ENCODE results near the gene EMC10.
A peak's percentile ranks its signal among the peaks of the same experiment; 100 is the strongest.

The EMC10 gene

DNA sequence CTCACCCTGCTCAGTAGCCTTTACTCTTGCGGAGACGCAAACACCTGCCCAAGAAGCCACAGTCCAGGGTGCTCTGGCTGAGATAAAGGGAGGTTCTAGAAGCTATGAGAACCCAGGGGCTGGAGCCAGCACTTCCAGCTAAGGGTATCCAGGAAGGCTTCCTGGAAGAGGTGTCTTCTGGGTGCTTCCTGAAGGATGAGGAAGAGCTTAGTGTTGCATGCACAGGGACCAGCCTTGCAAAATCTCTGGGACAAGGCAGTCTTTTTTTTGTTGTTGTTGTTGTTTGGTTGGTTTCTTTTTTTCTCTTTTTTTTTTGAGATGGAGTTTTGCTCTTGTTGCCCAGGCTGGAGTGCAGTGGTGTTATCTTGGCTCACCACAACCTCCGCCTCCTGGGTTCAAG, 23.1 kb upstream of the EMC10 start:
- TF ChIP-seq, protein P1, sequence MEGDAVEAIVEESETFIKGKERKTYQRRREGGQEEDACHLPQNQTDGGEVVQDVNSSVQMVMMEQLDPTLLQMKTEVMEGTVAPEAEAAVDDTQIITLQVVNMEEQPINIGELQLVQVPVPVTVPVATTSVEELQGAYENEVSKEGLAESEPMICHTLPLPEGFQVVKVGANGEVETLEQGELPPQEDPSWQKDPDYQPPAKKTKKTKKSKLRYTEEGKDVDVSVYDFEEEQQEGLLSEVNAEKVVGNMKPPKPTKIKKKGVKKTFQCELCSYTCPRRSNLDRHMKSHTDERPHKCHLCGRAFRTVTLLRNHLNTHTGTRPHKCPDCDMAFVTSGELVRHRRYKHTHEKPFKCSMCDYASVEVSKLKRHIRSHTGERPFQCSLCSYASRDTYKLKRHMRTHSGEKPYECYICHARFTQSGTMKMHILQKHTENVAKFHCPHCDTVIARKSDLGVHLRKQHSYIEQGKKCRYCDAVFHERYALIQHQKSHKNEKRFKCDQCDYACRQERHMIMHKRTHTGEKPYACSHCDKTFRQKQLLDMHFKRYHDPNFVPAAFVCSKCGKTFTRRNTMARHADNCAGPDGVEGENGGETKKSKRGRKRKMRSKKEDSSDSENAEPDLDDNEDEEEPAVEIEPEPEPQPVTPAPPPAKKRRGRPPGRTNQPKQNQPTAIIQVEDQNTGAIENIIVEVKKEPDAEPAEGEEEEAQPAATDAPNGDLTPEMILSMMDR (IDR thresholded peaks at IDR 0.05; ENCODE audit: low read depth, low read length, missing control alignments), result no peak
- DNase-seq (ENCODE audit: low read depth), result no peak
- no peak overlapping the region for H3K4me3 ChIP-seq (ENCODE audit: low read depth, low read length)

DNA sequence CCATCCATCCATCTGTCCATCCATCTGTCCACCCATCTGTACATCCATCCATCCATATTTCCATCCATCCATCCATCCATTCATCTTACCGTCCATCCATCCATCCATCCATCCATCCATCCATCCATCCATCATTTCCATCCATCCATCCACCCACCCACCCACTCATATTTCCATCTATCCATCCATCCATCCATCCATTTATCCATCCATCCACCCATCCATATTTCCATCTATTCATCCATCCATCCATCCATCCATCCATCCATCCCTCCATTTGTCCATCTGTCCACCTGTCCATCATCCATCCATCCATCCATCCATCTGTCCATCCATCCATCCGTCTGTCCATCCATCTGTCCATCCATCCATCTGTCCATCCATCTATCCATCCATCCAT, 20.3 kb upstream of the EMC10 start:
- no peak for DNase-seq (ENCODE audit: low read depth)
- TF ChIP-seq, protein P1 (IDR thresholded peaks at IDR 0.05; ENCODE audit: low read depth, low read length, missing control alignments), result no peak
- H3K4me3 ChIP-seq (ENCODE audit: low read depth, low read length), result no peak overlapping the region

DNA sequence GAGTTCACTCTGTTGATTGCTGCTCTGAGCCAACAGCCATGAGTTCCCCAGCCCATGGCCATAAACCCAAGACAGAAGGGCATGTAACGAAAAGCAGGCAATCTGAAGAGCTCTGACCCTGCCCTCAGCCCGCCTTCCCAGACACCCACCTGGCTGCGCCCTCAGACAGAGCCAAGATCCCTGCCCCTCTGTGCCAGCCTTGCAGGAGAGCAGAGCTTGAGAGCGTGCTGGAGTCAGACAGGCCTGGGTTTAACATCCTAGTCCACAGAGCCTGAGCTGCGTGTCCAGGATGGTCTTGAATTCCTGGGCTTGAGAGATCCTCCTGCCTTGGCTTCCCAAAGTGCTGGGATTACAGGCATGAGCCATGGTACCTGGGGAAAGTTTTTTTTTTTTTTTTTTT, 19.0 kb upstream of the EMC10 start:
- no peak for DNase-seq (ENCODE audit: low read depth)
- no peak overlapping the region for H3K4me3 ChIP-seq (ENCODE audit: low read depth, low read length)

DNA sequence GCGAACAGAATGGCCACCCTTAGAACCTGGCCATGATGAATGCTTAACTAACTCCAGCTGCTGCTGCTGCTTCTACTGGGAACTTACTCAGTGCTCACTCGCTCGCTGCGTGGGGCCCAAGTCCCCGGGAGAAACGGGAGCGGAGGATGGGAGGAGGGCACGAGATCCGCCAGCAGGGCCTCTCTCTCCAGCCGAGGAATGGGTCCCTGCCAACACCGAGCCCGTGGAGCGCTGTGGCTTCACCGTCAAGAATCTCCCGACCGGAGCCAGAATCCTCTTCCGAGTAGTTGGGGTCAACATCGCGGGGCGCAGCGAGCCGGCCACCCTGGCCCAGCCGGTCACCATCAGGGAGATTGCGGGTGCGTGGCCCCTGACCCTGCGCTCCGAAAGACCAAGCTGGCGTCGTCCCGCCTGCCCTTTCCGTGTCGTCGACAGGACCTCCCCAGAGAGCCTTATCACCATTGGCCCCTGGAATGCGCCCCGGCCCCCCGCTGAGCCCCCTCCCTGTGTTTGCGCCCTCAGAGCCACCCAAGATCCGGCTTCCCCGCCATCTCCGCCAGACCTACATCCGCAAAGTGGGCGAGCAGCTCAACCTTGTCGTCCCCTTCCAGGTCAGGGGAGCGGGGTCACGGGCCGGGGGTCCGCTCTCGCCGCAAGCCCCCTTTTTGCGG, 17.8 kb upstream of the EMC10 start:
- TF ChIP-seq, protein P1 (IDR thresholded peaks at IDR 0.05; ENCODE audit: low read depth, low read length, missing control alignments), result no peak
- no peak for DNase-seq (ENCODE audit: low read depth)

More for the DNA sequence above, 19.0 kb upstream of the EMC10 start:
- TF ChIP-seq, protein P1 (IDR thresholded peaks at IDR 0.05; ENCODE audit: low read depth, low read length, missing control alignments), result no peak

DNA sequence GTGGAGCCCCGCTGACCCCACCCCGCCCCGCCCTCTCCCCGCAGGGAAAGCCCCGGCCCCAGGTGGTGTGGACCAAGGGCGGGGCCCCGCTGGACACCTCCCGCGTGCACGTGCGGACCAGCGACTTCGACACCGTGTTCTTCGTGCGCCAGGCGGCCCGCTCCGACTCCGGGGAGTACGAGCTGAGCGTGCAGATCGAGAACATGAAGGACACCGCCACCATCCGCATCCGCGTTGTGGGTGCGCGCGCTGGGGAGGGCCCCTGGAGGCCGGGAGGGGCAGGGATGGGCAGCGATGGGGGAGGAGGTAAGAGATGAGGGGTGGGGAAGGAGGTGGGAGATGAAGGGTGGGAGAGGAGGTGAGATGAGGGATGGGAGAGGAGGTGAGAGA, 17.2 kb upstream of the EMC10 start:
- TF ChIP-seq, protein P1 (IDR thresholded peaks at IDR 0.05; ENCODE audit: low read depth, low read length, missing control alignments), result no peak
- DNase-seq (ENCODE audit: low read depth), result no peak
- H3K4me3 ChIP-seq (ENCODE audit: low read depth, low read length), result no peak overlapping the region

More for the DNA sequence above, 17.8 kb upstream of the EMC10 start:
- H3K4me3 ChIP-seq (ENCODE audit: low read depth, low read length), result no peak overlapping the region

GRCh38 chr19:50459638-50460037, 16.7 kb upstream of the EMC10 start:
- TF ChIP-seq, protein P1 (IDR thresholded peaks at IDR 0.05; ENCODE audit: low read depth, low read length, missing control alignments), result no peak
- no peak for DNase-seq (ENCODE audit: low read depth)
- no peak overlapping the region; the same call in 1 of the 2 replicates for H3K4me3 ChIP-seq (ENCODE audit: low read depth, low read length)

GRCh38 chr19:50460161-50460765, 16.0 kb upstream of the EMC10 start:
- peak; percentile 83 for DNase-seq (ENCODE audit: low read depth)
- TF ChIP-seq, protein P1 (IDR thresholded peaks at IDR 0.05; ENCODE audit: low read depth, low read length, missing control alignments), result peak; percentile 51
- no peak overlapping the region; the same call in 1 of the 2 replicates for H3K4me3 ChIP-seq (ENCODE audit: low read depth, low read length)
